ENCODE data around the gene AKR1C2. TPM values are rescaled to one million over a fixed set of nuclear protein-coding genes. Genes with fewer than 3 reads are reported as not detected.
"Not testable (repeated sequence)": the region's sequence is repeated elsewhere in the genome, so short reads cannot be mapped to it uniquely, and the experiment has no call there.

The AKR1C2 gene
- total and polyA plus RNA-seq, 9 of the 15 experiments (the other 6 are each of a cell fraction or from before 2014, with no cell fraction given): 13.8 to 74.0 (median 30.5) TPM

DNA sequence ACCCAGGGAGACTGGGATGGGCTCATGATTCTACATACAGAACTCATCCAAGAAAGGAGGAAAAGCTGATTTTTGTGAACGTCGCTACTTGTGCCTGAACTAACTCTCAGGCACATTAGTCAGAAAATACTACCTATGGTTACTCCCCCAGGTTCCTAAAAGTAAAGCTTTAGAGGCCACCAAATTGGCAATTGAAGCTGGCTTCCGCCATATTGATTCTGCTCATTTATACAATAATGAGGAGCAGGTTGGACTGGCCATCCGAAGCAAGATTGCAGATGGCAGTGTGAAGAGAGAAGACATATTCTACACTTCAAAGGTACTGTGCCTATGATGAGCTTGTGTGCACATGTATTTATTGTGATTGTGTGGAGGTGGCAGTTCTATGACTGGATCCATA, 37.9 kb downstream of the AKR1C2 start:
- Histone ChIP-seq H3K36me3 (ENCODE audit: control insufficient read depth, insufficient read depth, low read length) (peaks cover 26% of the 10 kb centered on the region; the same call in 2 of the 3 replicates), H3K79me2 (ENCODE audit: control insufficient read depth, insufficient read depth, low read length) (peaks cover 23% of the 10 kb centered on the region)
- H3K9me1 ChIP-seq (ENCODE audit: control insufficient read depth, insufficient read depth, low read length); H4K20me1 ChIP-seq (replicated peaks; ENCODE audit: control insufficient read depth, insufficient read depth, low read length); H3K9me3 ChIP-seq (replicated peaks; ENCODE audit: control insufficient read depth, insufficient read depth, low read depth, low read length); H3K4me1 ChIP-seq (replicated peaks in 1 of 2; ENCODE audit: control insufficient read depth in 2 of 2, insufficient read depth in 2 of 2, low read length in 2 of 2); ATAC-seq; BruUV-seq (replicated peaks); DNase-seq (ENCODE audit: extremely low read depth in 1 of 4, low spot score in 3 of 4); H3K9ac ChIP-seq (ENCODE audit: insufficient read depth in 1 of 2, low read depth in 2 of 2, low read length in 2 of 2); H3K4me3 ChIP-seq; in situ Hi-C loops (cut with MboI); H3K27me3 ChIP-seq (ENCODE audit: control insufficient read depth in 2 of 2, insufficient read depth in 2 of 2, low read length in 2 of 2); H2AFZ ChIP-seq (ENCODE audit: low read depth, low read length); intact Hi-C loops (cut with micrococcal nuclease); H3K27ac ChIP-seq (ENCODE audit: extremely low read depth, low read depth, low read length); H3K4me2 ChIP-seq (ENCODE audit: insufficient read depth, low read length); FAIRE-seq: not testable (repeated sequence)
- ChIA-PET POLR2A (interaction anchor here (0.6 to 1.4 kb wide), 2 partner anchors 50 to 116 kb away, joined by 3 read pairs; no protein-coding TSS in a partner anchor), CTCF (ENCODE audit: low intra/inter-chr PET ratio) (interaction anchor here (0.9 kb wide), 1 partner anchor 116 kb away, joined by 7 read pairs; no protein-coding TSS in a partner anchor)
- 73% methylated on average over 4 of the region's 4 CpGs for WGBS (ENCODE audit: insufficient coverage, low coverage, missing lambda C conversion rate)

DNA sequence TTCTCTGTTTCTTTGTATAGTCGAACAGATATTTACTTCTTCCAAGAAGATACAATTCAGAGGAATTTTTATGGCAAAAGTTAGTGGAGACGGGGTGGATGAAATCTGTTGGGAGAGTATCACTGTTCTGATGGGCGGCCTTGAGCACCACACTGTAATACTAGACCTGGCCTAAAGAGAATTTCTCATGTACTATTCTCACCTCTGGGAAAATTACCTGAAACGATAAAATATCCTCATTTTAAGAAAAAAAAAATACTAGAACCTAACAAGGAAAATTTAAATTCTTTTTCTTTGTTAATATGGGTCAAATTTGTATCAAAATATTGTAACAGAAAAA, 39.9 kb downstream of the AKR1C2 start:
- WGBS (ENCODE audit: insufficient coverage, low coverage, missing lambda C conversion rate): 0% methylated on average over 1 of the region's 4 CpGs
- POLR2A ChIA-PET: interaction anchor here (1.2 to 1.3 kb wide), 2 partner anchors 112 to 482 kb away, joined by 3 read pairs; no protein-coding TSS in a partner anchor
- FAIRE-seq: not testable (repeated sequence)

More for the DNA sequence above, 39.9 kb downstream of the AKR1C2 start:
- H3K9me3 ChIP-seq (replicated peaks; ENCODE audit: control insufficient read depth, insufficient read depth, low read depth, low read length); in situ Hi-C loops (cut with MboI); H3K27ac ChIP-seq (ENCODE audit: extremely low read depth, low read depth, low read length); H3K4me2 ChIP-seq (ENCODE audit: insufficient read depth, low read length); DNase-seq (ENCODE audit: extremely low read depth in 1 of 4, low spot score in 3 of 4); BruUV-seq (replicated peaks); H4K20me1 ChIP-seq (replicated peaks; ENCODE audit: control insufficient read depth, insufficient read depth, low read length); H2AFZ ChIP-seq (ENCODE audit: low read depth, low read length); H3K27me3 ChIP-seq (ENCODE audit: control insufficient read depth in 2 of 2, insufficient read depth in 2 of 2, low read length in 2 of 2); H3K9me1 ChIP-seq (ENCODE audit: control insufficient read depth, insufficient read depth, low read length); H3K4me1 ChIP-seq (replicated peaks in 1 of 2; ENCODE audit: control insufficient read depth in 2 of 2, insufficient read depth in 2 of 2, low read length in 2 of 2): not testable (repeated sequence)
- Histone ChIP-seq H3K4me3 (peak overlapping the region; percentile 41), H3K79me2 (ENCODE audit: control insufficient read depth, insufficient read depth, low read length) (peaks cover 23% of the 10 kb centered on the region), H3K36me3 (ENCODE audit: control insufficient read depth, insufficient read depth, low read length) (peaks cover 13% of the 10 kb centered on the region; the same call in 2 of the 3 replicates), H3K9ac (ENCODE audit: insufficient read depth in 1 of 2, low read depth in 2 of 2, low read length in 2 of 2) (peak overlapping the region in 1 of 2 experiments; percentile 44; a peak in 2 of 4 replicates)
- CTCF ChIA-PET (ENCODE audit: low intra/inter-chr PET ratio): interaction anchor here (0.6 kb wide), 1 partner anchor 150 kb away, joined by 3 read pairs; no protein-coding TSS in a partner anchor
- intact Hi-C loops (cut with micrococcal nuclease): loop anchor here (5.0 kb wide), 1 partner anchor 44 kb away; no protein-coding TSS in a partner anchor
- ATAC-seq: peak; percentile 66

Measured in K562 (cell line).